DMS53 treated with DMSO at 0.1 percent for 48 hours (cell line): ENCODE results near the gene ZDHHC21.
A peak's percentile ranks its signal among the peaks of the same experiment; 100 is the strongest.

Experiments used
- DNase-seq: peaks from one replicate; lab custom pipeline; 2025; ENCODE audit not compliant: unreplicated experiment; lab: John Stamatoyannopoulos, UW

ZDHHC21 gene

DNA sequence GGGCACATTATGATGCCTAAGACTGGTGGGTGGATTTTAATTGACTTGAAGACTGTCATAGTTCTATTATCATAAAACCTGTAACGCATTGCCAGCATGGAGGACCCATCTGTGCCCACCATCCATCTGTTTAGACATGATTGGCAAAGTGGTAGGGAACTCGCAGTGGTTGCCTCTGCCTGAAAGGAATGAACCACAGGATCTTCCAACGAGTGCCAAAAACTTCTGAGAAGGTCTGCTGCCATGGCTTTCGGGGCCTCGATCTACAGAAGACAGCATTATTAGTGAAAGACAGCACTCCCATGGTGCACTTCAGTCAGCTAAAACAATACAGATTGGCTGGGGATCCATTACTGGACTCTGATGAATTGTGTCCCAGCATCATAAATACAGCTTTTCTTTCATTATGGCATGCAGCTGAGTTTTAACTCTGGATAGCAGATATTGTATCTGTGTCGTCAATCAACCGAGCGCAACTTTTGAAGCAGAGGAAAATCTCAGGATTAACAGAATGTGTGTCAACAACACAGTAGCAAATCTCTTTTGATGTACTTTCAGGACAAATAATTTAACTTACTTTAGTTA lies 74.3 kb downstream of the ZDHHC21 start:
- DNase-seq: no peak

DNA sequence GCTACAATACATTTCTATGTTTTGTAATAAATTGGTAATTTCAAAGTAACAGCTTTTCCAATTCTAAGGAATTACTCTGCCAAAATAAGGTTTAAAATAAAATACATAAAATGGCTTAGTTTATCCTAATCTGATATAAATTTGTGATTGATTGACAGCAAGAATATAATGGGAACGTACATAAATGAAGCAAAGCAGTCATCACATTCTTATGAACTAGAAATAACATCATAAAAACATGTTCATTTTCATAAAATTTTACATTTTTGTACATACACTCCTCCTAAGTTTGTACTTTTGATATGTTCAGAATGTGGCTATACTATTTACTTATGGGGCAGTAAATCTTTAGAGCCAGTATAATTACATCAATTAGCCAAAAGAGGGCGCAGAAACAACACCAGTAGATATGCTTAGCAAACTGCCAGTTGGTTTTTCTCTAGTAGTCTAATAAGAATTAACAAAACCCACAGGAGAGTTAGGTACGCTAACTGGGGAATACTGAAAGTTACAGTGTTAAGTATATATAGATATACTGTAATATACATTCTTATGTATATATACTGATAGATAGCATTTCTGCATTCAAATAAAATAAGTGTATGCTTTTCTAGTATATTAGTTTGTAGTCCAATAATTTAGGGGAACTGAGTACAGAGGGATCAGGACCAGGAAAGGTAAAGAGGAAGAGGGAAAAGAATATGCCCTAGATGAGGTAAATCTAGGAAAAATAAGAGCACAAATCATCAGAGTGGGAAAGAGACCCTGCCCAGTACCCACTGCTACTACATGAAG lies 76.8 kb downstream of the ZDHHC21 start:
- DNase-seq: peak; percentile 13

DNA sequence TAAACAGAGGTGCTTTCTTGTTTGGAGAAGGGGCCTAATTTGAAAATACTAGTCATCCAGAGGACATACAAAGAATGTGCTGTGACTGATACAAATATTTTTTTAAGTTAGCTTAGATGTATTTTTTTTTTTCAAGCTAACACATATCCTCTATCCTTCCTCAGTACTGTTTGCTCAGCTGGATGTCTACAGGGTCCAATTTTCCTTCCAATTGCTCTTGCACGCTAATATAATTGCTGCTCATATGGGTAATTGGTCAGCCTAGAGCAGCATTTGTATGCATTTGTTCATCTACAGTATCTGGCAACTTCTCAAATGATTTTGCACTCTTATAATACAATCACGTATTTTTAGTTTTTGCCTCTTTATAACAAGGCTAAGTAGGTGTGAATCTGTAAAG lies 84.7 kb downstream of the ZDHHC21 start:
- no peak for DNase-seq

DNA sequence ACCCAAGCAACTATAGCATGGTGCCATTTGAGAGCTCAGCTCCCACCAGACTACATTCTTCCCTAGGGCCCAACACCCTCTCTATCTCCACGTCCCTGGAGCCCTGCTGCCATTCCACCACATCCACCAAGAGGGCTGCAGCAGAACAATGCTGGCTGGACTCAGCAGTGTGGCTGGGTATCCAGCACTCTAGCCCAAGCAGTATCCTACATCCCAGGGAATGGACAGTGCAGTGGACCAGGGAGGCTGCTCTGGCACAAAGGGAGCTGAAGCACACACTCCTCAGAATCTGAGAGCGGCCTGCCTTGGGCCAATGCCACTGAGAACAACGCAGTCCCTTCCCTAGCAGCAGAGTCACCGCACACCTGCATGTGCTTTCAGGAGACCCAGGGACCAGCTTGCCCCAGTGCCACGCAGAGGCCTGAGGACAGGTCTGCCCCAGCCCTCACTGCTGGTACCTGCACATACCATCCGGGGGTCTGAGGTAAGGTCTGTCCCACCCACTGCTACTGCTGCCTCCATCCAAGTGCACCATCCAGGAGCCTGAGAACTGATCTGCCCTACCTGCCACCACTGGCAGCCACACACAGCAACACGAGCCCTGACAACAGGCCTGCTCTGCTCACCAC lies 95.9 kb downstream of the ZDHHC21 start:
- no peak for DNase-seq

DNA sequence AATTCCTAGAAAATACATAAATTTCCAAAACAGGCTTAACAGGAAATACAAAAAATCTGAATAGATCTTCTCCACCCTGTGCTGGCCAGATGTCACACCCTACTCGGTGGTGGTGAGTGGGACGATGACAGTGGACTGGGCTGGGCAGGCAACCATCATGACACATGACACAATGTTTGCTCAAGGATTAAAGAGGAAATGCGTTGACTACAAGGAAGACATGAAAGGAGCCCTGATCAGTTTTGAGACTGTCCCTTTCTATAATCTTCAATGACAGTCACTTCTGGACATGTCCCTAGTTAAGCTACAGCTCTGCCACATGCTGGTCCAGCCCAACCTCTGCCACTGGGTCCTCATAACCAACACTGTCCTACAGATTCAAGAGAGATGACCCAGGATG lies 99.8 kb downstream of the ZDHHC21 start:
- peak; percentile 35 for DNase-seq

DNA sequence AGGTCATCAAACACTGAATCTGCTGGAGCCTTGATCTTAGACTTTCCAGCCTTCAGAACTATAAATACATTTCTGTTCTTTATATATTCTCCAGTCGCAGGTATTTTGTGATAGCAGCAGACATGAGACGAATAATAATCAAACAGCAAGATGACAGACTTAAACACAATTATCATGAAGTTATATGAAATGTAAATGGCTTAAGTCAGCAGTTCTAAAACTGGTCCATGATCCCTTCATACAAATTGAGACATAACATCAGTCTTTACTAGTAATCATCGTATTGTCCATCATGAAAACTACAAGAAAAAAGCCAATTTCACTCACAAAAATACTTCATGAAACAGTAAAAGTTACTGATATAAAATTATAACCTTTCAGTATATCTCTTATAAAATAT lies 101.8 kb downstream of the ZDHHC21 start:
- DNase-seq: no peak

DNA sequence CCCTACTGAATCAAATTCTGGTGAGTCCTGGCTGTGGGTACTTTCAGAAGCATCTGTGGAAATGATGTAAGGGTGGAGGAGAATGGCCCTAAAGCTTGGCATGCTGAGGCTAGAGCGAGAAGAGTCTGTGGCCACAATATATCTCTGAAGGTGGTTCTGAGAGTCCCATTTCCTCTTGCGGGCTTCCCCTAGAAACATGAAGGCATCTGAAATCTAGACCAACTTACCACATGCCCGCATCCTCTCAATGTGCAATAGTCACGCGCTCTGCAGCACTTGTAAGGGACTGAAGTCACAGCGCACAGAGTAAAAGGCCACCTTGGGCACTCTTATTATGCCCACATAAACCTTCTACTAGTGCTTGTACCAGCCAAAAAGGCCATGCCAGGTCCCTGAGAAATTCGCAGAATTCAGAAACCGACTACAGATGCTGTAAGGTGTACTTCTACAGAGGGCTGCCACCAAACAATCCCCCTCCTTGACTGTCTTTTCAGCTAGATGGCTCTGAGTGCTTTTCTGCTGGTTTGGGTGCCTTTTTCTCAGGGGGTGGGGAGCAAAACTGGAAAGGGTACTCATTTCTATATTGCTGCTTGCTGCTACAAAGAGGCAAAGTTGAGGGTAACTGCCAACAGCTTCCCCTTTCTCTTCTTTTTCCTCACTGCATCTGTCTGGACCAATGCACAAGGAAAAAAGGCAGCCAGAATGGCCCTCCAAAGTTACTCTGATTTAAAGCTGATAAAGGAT lies 107.3 kb downstream of the ZDHHC21 start:
- no peak for DNase-seq

DNA sequence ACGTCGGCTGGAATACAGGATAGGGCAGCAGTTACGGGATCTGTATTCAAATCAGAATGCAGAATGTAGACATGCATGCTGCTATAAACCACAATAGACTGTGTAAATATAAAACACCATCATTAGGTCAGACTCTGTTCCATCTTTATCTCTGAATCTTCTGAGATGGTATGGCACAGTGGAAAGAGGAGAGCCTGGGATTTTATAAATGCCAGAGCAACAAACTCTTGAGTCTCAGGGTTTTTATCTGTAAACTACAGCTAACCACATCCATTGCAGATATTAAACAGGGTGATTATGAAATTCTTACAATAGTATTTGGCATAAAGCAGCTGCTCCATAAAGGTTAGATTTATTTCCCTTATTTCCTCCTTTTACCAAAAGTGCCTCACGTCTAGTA lies 108.7 kb downstream of the ZDHHC21 start:
- DNase-seq: no peak

DNA sequence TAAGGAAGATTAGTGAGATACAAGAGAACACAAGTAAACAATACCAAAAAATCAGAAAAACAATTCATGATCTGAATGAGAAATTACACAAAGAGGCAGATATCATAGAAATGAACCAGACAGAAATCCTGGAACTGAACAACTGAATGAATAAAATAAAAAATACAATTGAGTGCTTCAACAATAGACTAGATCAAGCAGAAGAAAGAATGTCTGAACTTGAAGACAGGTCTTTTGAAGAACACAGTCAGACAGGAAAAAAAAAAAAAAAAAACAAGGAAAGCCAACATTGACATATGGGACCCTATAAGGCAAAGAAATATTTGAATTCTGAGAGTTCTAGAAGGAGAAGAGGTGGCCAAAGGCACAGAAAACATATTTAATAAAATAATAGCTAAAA lies 115.2 kb downstream of the ZDHHC21 start:
- no peak for DNase-seq

DNA sequence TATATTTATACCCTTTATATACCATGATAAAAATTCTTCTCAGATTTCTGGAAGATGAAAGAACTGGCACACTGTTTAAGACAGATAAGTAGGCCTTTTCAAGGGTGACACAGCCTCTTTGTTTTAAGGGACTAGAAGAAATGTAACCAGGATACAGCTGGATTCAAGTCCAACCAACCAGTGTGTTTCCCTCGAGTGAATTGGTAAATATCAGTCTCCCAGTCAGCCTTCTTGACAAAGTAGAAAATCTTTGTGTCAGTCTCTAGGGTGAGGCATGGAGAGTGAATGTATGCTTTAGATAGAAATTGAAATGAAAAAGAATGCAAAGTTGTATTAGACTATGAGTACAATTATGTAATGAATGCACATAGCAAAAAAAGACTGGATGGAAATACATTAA lies 119.1 kb downstream of the ZDHHC21 start:
- no peak for DNase-seq

DNA sequence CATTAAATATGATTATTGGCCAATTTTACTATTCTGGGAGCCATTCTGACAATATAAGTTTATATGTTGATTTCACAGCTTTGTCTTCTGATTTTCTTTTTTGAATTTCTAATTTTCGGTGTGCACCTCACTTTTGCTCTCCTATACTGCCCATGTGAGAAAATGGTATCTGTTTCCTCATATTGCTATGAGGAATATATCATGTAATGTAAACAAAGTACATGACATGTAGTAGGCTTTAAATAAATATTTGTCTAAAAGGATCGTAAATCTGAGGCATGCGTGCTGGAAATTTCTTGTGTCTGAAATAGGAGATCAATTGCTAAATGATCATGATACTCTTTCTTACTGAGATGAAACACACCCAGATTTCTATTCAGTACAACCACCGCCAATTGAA lies 119.9 kb downstream of the ZDHHC21 start:
- no peak for DNase-seq

DNA sequence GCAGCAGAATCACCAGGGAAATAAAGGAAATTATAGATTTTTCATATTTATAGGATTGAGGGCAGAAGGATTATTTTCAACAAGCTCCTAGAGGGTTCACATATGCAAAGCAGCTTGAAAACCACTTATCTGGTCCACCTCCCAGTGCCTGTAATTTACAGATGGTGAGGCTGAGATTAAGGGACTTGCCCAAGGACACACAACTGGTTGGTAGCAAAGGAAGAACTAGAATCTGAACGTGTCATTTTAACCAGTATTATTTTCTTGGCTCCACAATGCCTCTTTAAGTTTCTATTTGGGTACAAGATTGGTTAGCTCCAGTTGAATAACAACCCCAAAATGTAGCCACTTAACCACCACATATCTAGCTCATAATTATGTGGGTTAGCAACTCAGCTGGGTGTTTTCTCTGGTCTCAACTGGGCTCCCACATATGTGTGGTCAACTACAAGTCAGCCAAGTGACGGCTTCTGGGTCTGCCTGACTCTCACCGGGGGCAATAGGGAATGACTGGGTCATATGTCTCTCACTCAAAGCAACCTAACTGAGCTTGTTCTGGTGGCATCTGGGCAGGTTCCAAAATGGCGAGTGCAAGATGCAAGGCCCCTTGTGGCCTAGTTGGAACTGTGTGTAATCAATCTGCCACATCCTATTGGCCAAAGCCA lies 127.7 kb downstream of the ZDHHC21 start:
- DNase-seq: no peak

DNA sequence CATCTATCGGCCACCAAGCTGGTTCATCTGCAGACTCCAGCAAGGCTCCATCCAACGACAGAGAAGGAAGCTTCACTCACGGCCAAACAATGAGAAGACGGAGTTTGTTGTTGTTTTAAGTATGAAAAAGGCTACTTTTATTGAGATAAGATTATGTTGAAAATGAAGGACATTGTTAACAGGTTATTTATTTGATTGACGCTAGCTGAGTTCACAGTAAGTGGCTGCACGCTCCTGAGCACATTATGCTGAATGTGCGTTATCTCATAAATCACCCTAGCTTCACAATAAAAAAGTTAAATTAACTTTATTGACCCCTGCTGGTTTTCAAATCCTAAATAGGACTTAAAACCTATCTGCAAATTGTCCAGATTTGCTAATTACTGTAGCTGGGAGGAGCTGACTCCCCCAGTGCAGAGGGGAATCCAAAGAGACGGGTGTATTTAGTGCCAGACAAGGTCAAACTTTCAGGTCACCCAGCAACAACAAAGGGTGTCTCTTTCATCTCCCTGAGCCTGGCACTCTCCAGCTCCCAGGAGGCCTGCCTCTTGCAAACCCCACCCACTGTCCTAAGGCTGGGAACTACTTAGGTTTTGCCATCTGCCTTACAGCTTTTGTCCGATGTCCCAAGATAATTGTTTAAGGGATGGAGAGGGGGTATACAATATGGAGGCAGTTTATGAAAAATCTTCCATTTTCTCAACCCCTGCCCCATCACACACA lies 129.2 kb downstream of the ZDHHC21 start:
- DNase-seq: no peak

DNA sequence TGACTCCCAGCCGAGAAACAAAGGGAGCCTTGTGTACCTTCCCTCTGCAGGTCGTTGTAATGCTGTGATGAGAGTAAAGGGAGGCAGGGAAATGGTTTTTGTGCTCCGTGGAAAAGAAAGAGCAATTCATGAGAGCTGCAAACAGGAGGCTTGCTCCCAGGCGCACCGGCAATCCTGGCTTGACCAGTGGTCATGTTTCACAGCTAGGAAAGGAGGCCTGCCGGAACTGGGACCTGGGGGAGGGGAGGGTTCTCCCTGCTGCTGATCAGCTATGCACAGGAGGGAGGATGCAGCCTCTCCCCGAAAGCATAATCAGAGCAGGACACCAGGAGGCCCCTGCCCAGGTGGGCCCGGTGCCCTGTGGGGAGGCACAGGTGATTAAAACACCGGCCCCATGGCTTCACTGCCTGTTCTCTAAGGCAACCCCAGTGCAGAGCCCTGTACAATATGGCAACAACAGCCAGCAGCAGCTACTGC lies 131.3 kb downstream of the ZDHHC21 start:
- DNase-seq: no peak
